Esophagus muscularis mucosa (tissue), 4 donors: ENCODE data around the gene CGB8. TPM values are rescaled to one million over a fixed set of nuclear protein-coding genes. Genes with fewer than 3 reads are reported as not detected.
"Not testable (repeated sequence)": the region's sequence is repeated elsewhere in the genome, so short reads cannot be mapped to it uniquely, and the experiment has no call there.

Experiments
- DNase-seq: peaks from one replicate; pipeline ENCODE4 v3.0.0-alpha.2; 2017; ENCODE audit errors: extremely low spot score
- H3K27ac ChIP-seq, 4 donors: fragments of 200-600 bp; sonication (generic); replicated peaks in 1 of 4; 1 replicate in 3 of 4; 2 replicates in 1 of 4; pipeline ENCODE4 v1.5.1; 2016 to 2019; ENCODE audit warnings: mild to moderate bottlenecking in 1 of 4
- H3K27me3 ChIP-seq, 4 donors: fragments of 200-600 bp; sonication (generic); one replicate each; pipeline versions ENCODE4 v1.5.1 to v1.6.0; 2016 to 2019
- H3K36me3 ChIP-seq, 4 donors: fragments of 200-600 bp; sonication (generic); one replicate each; pipeline ENCODE4 v1.5.1; 2016 to 2019
- H3K4me1 ChIP-seq, 4 donors: fragments of 200-600 bp; sonication (generic); one replicate each; pipeline ENCODE4 v1.5.1; 2016 to 2019
- H3K4me3 ChIP-seq, 4 donors: fragments of 200-600 bp; sonication (generic); 1 replicate in 2 of 4; 2 replicates in 2 of 4; pipeline ENCODE4 v1.5.1; 2016 to 2019; ENCODE audit warnings: mild to moderate bottlenecking in 4 of 4, moderate library complexity in 1 of 4
- H3K9me3 ChIP-seq, 4 donors: fragments of 200-600 bp; sonication (generic); 1 replicate in 3 of 4; 2 replicates in 1 of 4; pipeline ENCODE4 v1.5.1; 2016 to 2019
- EP300 ChIP-seq: sonication (generic); formaldehyde crosslinking; IDR thresholded peaks from one replicate; pipeline ENCODE4 v1.6.1; 2017; ENCODE audit warnings: antibody characterized with exemption
- POLR2A ChIP-seq: fragments of 450-650 bp; IDR thresholded peaks from one replicate; pipeline ENCODE4 v1.6.1; 2017; ENCODE audit warnings: antibody characterized with exemption, moderate library complexity, mild to moderate bottlenecking, low read depth
- POLR2AphosphoS5 ChIP-seq, 2 donors: sonication (generic); formaldehyde crosslinking; IDR thresholded peaks; one replicate each; pipeline ENCODE4 v1.6.1; 2017; ENCODE audit warnings: antibody characterized with exemption in 2 of 2
- WGBS: methylation state at CpG from one replicate; pipeline ENCODE4 v1.1.5; 2018; 5-methylcytosine and 5-hydroxymethylcytosine counted together
- intact Hi-C: fragments of 100-400 bp; cut with DNase I; formaldehyde crosslinking; loops from one replicate; pipeline ENCODE4 v1.15.1; 2023
- total RNA-seq, 4 donors: library from RNA; depleted of rRNA; stranded (reverse); fragments of >200 nt; gene quantifications; one replicate each; pipeline versions ENCODE4 v1.1.0 to v1.2.1, GENCODE V29; 2016
- TF ChIP-seq, protein P1 (sequence below), 3 experiments: fragments of 200-600 bp in 2 of 3; fragments of 450-650 bp in 1 of 3; sonication (generic) in 2 of 3; IDR thresholded peaks; one replicate each; pipeline ENCODE4 v1.5.1; 2017 to 2019; ENCODE audit warnings: antibody characterized with exemption in 3 of 3, mild to moderate bottlenecking in 2 of 3, moderate library complexity in 1 of 3

Gene CGB8
- not detected for total RNA-seq

DNA sequence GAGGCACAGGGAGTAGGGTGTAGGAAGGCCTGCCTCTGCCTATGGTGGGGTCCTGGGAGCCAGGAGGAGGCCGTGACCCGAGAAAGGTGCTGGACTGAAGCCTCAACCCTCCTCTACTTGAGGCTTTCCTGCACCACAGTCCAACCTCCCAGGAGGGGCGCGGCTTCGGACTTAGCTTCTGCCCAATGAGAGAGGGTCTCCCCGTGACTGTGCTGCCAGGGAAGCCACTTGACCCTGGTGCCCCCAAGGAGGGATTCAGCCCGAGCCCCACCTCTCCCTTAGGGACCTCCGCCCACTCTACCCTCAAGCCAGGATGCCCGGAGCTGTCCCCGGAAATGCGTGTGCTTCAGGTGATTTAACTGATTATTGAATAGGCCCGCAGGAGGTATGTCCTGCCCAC lies at the start of gene CGB8:
Gene CGB8 (minus strand): TSS at position 101 of the 400 bp plus-strand sequence. CDS start 372 bp downstream, outside the sequence.
- H3K36me3 ChIP-seq, H3K27me3 ChIP-seq, intact Hi-C loops, H3K27ac ChIP-seq, H3K4me1 ChIP-seq, DNase-seq, H3K9me3 ChIP-seq, H3K4me3 ChIP-seq: not testable (repeated sequence)
- 70% methylated on average over 4 of the region's 12 CpGs for WGBS

DNA sequence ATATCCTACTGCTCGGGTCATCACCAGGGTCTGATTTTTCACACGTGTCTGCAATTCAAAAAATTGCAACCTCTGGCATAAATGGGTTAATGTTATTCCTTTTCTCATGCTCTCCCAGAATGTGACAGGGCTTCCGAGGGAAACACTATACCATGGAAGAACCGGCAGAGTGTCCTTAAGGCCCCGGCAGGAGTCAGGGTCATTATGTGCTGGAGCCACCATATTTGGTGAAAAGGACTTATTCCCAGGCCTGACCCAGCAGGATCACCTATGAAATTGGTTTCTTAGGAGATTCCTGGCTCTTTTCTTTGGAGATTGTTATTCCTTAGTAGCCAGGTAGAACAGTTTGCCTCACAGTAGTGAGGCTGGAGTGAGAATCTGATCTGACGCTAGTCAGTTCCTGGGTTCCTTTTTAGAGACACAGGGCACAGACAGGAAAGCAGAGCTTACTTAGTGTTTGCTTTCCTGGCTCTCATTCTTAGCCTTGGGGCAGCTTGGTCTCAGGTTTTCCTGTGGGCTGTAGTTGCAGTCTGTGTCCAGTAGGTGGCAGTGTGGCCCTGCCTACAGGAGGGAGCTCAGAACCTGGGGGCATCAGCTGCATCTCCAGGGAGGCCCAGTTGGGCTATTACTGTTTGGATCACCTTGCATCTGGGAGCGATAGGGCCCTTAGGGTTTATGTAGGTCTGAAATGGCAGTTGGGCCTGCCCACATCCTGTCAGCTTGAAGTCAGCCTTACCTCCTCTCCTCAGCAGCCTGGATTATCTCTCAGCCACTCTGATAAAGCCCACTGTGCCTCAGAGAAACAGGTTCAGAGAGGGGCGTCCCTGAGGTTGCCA lies 48.8 kb upstream of the CGB8 start:
- Histone ChIP-seq H3K27me3 (no peaks in the 10 kb centered on the region), H3K36me3 (peaks cover 65 to 99% (median 97%) of the 10 kb centered on the region in 4 donors), H3K27ac (peak overlapping the region in 1 of 4 donors; percentile 38), H3K9me3 (no peaks in the 10 kb centered on the region), H3K4me1 (peaks cover 14 to 33% (median 29%) of the 10 kb centered on the region in 4 donors), H3K4me3 (no peak overlapping the region)
- 46% methylated on average over 8 of the region's 8 CpGs for WGBS
- TF ChIP-seq POLR2A (no peak), POLR2AphosphoS5 (IDR thresholded peaks at IDR 0.05) (peak in 1 of 2 donors; percentile 40)
- TF ChIP-seq, protein P1, sequence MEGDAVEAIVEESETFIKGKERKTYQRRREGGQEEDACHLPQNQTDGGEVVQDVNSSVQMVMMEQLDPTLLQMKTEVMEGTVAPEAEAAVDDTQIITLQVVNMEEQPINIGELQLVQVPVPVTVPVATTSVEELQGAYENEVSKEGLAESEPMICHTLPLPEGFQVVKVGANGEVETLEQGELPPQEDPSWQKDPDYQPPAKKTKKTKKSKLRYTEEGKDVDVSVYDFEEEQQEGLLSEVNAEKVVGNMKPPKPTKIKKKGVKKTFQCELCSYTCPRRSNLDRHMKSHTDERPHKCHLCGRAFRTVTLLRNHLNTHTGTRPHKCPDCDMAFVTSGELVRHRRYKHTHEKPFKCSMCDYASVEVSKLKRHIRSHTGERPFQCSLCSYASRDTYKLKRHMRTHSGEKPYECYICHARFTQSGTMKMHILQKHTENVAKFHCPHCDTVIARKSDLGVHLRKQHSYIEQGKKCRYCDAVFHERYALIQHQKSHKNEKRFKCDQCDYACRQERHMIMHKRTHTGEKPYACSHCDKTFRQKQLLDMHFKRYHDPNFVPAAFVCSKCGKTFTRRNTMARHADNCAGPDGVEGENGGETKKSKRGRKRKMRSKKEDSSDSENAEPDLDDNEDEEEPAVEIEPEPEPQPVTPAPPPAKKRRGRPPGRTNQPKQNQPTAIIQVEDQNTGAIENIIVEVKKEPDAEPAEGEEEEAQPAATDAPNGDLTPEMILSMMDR (IDR thresholded peaks at IDR 0.05) = peak in 2 of 3 experiments; percentile 98 to 99
- DNase-seq = no peak
- intact Hi-C loops = loop anchor here (5.0 kb wide), 2 partner anchors 50 to 100 kb away; no protein-coding TSS in a partner anchor

DNA sequence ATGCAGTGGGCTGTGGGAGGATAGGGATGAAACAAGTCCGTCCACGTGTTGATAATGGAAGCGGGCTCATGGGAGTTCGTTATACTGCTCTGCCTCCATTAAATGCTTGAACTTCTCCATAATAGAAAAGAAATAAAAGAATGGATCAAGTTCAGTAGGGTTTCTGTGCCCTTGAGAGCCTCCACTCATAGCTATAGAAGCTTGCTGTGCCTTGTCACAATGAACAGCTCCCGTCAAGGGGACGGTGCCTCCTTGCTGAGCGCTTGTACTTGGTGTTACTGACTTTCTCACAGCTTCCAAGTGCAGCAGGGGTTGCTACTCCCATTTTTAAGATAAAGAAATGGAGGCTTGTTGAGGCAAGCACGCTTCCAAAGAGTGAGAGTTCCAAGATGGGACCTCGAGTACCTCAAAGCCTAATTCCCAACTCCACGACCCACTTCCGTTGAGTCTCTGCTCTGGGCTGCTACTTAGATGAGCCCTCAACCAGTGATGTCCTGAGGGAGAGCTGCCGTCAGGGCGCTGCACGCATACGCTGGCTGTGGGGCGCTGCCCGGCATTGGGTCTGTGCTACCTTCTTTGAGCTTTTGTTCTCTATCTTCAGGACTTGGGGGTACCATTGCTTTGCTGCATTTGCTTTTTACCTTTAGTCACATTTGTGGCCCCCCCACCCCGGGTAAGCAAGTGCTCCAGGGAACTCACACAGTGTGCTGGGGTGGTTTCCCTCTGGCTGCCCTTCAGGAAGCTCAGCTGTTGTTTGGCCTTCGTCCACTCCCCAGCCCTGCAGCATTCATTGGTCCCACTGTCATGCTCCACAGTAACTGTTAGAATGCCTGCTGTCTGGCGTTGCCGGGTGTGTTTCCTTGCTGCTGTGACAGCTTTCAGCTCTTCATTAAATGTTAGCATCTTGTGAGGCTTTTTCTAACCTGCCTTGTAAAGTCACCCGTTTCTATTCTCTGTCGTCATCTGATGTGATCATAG lies 45.9 kb upstream of the CGB8 start:
- Histone ChIP-seq H3K9me3 (no peaks in the 10 kb centered on the region), H3K4me1 (peaks cover 14 to 38% (median 29%) of the 10 kb centered on the region in 4 donors), H3K4me3 (no peak overlapping the region), H3K27me3 (no peaks in the 10 kb centered on the region), H3K27ac (no peak overlapping the region), H3K36me3 (peaks cover 71 to 99% (median 97%) of the 10 kb centered on the region in 4 donors)
- 70% methylated on average over 23 of the region's 23 CpGs for WGBS
- intact Hi-C loops = loop anchor here (5.0 kb wide), 2 partner anchors 53 to 103 kb away; no protein-coding TSS in a partner anchor
- DNase-seq = no peak
- TF ChIP-seq, protein P1 (IDR thresholded peaks at IDR 0.05) = no peak

DNA sequence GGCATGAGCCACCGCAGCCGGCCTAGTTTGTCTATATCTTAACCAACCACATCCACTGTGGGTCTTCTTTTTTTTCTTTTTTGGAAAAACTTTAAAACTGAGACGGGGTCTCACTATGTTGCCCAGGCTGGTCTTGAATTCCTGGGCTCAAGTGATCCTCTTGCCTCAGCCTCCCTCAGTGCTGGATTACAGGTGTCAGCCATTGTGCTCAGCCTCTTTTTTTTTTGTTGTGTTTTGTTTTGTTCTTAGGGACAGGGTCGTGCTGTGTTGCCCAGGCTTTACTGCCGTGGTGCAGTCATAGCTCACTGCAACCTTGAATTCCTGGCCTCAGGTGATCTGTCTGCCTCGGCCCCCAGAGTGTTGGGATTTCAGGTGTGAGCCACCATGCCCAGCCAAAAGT lies 43.8 kb upstream of the CGB8 start:
- H3K9me3 ChIP-seq = no peaks in the 10 kb centered on the region
- H3K4me3 ChIP-seq = no peak overlapping the region
- no peak for DNase-seq
- intact Hi-C loops = no loop called here
- WGBS = 92% methylated on average over 6 of the region's 6 CpGs
- H3K27me3 ChIP-seq = no peaks in the 10 kb centered on the region
- peaks cover 16 to 41% (median 29%) of the 10 kb centered on the region in 4 donors for H3K4me1 ChIP-seq
- H3K27ac ChIP-seq = no peak overlapping the region
- no peak for TF ChIP-seq POLR2A
- TF ChIP-seq POLR2AphosphoS5 (IDR thresholded peaks at IDR 0.05) = no peak
- TF ChIP-seq, protein P1 (IDR thresholded peaks at IDR 0.05) = no peak
- TF ChIP-seq EP300 = no peak
- H3K36me3 ChIP-seq = peaks cover 65 to 99% (median 91%) of the 10 kb centered on the region in 4 donors
